H1 (cell line): ENCODE data around the gene PDCD10. TPM values are rescaled to one million over a fixed set of nuclear protein-coding genes. Genes with fewer than 3 reads are reported as not detected.

ENCODE experiments used
- CTCF ChIA-PET: fragments of 300-600 bp; sonication (Branson Sonifier 250); formaldehyde crosslinking; loops from one replicate; lab custom pipeline; 2021; ENCODE audit not compliant: partially characterized antibody; lab: Charles Lee
- POLR2A ChIA-PET: fragments of 300-600 bp; sonication (Branson Sonifier 250); formaldehyde crosslinking; loops from one replicate; lab custom pipeline; 2021; ENCODE audit warnings: inconsistent platforms; ENCODE audit not compliant: partially characterized antibody; lab: Charles Lee
- DNase-seq, 2 experiments: peaks; one replicate each; pipeline versions ENCODE4 v3.0.0 to v3.0.0-alpha.2; 2010 to 2022; ENCODE audit warnings: low spot score in 2 of 2, low read depth in 1 of 2, mixed read lengths in 1 of 2
- FAIRE-seq: peaks from 2 replicates; lab custom pipeline; 2011; peaks lifted over from hg19 to GRCh38; lab: Jason Lieb, UNC
- H2AFZ ChIP-seq: 2 replicates; pipeline ENCODE4 v1.8.1; 2012; ENCODE audit warnings: low read length, inconsistent platforms
- H2AK5ac ChIP-seq: 2 replicates; pipeline ENCODE4 v1.6.1; 2013; ENCODE audit warnings: low read depth, low read length
- H2BK120ac ChIP-seq: replicated peaks from 2 replicates; pipeline ENCODE3; 2013; ENCODE audit warnings: low read depth, low read length, inconsistent platforms
- H2BK12ac ChIP-seq: 2 replicates; pipeline ENCODE4 v1.6.1; 2013; ENCODE audit warnings: low read depth, low read length
- H2BK15ac ChIP-seq: 2 replicates; pipeline ENCODE4 v1.6.1; 2013; ENCODE audit warnings: low read length
- H2BK20ac ChIP-seq: 2 replicates; pipeline ENCODE4 v1.6.1; 2013; ENCODE audit warnings: low read length
- H2BK5ac ChIP-seq: 2 replicates; pipeline ENCODE4 v1.6.1; 2013; ENCODE audit warnings: low read depth, low read length
- H3K14ac ChIP-seq: 2 replicates; pipeline ENCODE4 v1.6.1; 2013; ENCODE audit warnings: inconsistent platforms; ENCODE audit not compliant: insufficient read length
- H3K18ac ChIP-seq: 2 replicates; pipeline ENCODE4 v1.6.1; 2013; ENCODE audit warnings: low read length; ENCODE audit errors: extremely low read depth
- H3K23ac ChIP-seq: 2 replicates; pipeline ENCODE4 v1.6.1; 2013; ENCODE audit warnings: inconsistent platforms; ENCODE audit not compliant: insufficient read length
- H3K23me2 ChIP-seq: 2 replicates; pipeline ENCODE4 v1.6.1; 2013; ENCODE audit warnings: low read depth, low read length
- H3K27ac ChIP-seq: 2 replicates; pipeline ENCODE4 v1.6.1; 2011; ENCODE audit warnings: low read depth, low read length, inconsistent platforms
- H3K27me3 ChIP-seq, 4 experiments: replicated peaks in 1 of 4; 1 replicate in 1 of 4; 2 replicates in 3 of 4; pipeline versions ENCODE4 v1.6.1 to v1.8.1; 2011 to 2013; ENCODE audit warnings: low read length in 3 of 4, mild to moderate bottlenecking in 3 of 4, inconsistent platforms in 2 of 4, mixed read lengths in 2 of 4, moderate library complexity in 1 of 4; ENCODE audit not compliant: control insufficient read depth in 3 of 4, insufficient read depth in 3 of 4; ENCODE audit errors: extremely low read depth in 1 of 4
- H3K36me3 ChIP-seq, 4 experiments: 2 replicates each; pipeline versions ENCODE4 v1.6.1 to v1.8.1; 2011 to 2013; ENCODE audit warnings: mild to moderate bottlenecking in 4 of 4, low read length in 3 of 4, moderate library complexity in 2 of 4, control low read depth in 1 of 4, inconsistent platforms in 1 of 4; ENCODE audit not compliant: insufficient read depth in 4 of 4, control insufficient read depth in 2 of 4
- H3K4ac ChIP-seq: replicated peaks from 2 replicates; pipeline ENCODE3; 2013; ENCODE audit warnings: low read length, low read depth, mixed read lengths, inconsistent platforms; ENCODE audit not compliant: insufficient read length
- H3K4me1 ChIP-seq, 4 experiments: replicated peaks in 1 of 4; 1 replicate in 1 of 4; 2 replicates in 3 of 4; pipeline versions ENCODE4 v1.6.1 to v1.8.1; 2011 to 2013; ENCODE audit warnings: low read length in 3 of 4, inconsistent platforms in 2 of 4, mixed read lengths in 1 of 4; ENCODE audit not compliant: insufficient read depth in 4 of 4, control insufficient read depth in 3 of 4
- H3K4me2 ChIP-seq, 2 experiments: 2 replicates each; pipeline versions ENCODE4 v1.6.1 to v1.8.1; 2011 to 2013; ENCODE audit warnings: low read depth in 2 of 2, low read length in 2 of 2, control low read depth in 1 of 2, inconsistent platforms in 1 of 2, mild to moderate bottlenecking in 1 of 2; ENCODE audit not compliant: insufficient read depth in 1 of 2
- H3K4me3 ChIP-seq, 4 experiments: fragments of 200-600, 300-600 bp in 1 of 4; sonication (generic), shearing (Covaris generic), sonication (Bioruptor Twin) in 1 of 4; 2 replicates each; pipeline versions ENCODE4 v1.5.1 to v1.8.1; 2011 to 2016; ENCODE audit warnings: low read length in 4 of 4, low read depth in 3 of 4, control low read depth in 2 of 4, inconsistent platforms in 2 of 4, mild to moderate bottlenecking in 2 of 4, mixed read lengths in 1 of 4, moderate library complexity in 1 of 4; ENCODE audit not compliant: insufficient read depth in 2 of 4; ENCODE audit errors: extremely low read depth in 1 of 4
- H3K56ac ChIP-seq: replicated peaks from 2 replicates; pipeline ENCODE3; 2013; ENCODE audit warnings: low read depth, mild to moderate bottlenecking, mixed read lengths, low read length, inconsistent platforms; ENCODE audit not compliant: insufficient read length
- H3K79me1 ChIP-seq: 2 replicates; pipeline ENCODE4 v1.6.1; 2013; ENCODE audit warnings: low read depth, low read length, control low read depth
- H3K79me2 ChIP-seq, 2 experiments: 2 replicates each; pipeline versions ENCODE4 v1.6.1 to v1.8.1; 2012 to 2013; ENCODE audit warnings: low read length in 2 of 2, mild to moderate bottlenecking in 2 of 2, inconsistent platforms in 1 of 2; ENCODE audit not compliant: insufficient read depth in 2 of 2, control insufficient read depth in 1 of 2
- H3K9ac ChIP-seq, 4 experiments: replicated peaks in 1 of 4; 1 replicate in 1 of 4; 2 replicates in 3 of 4; pipeline versions ENCODE4 v1.6.1 to v1.8.1; 2011 to 2013; ENCODE audit warnings: low read depth in 3 of 4, low read length in 3 of 4, control low read depth in 2 of 4, mild to moderate bottlenecking in 2 of 4, moderate library complexity in 2 of 4, inconsistent platforms in 1 of 4; ENCODE audit errors: extremely low read depth in 1 of 4
- H3K9me3 ChIP-seq, 2 experiments: 2 replicates each; pipeline versions ENCODE4 v1.6.1 to v1.8.1; 2012 to 2013; ENCODE audit warnings: mild to moderate bottlenecking in 2 of 2, moderate library complexity in 2 of 2, control low read depth in 1 of 2, inconsistent platforms in 1 of 2, low read depth in 1 of 2, low read length in 1 of 2, mixed read lengths in 1 of 2; ENCODE audit not compliant: insufficient read depth in 2 of 2
- H4K20me1 ChIP-seq, 2 experiments: replicated peaks in 1 of 2; 2 replicates each; pipeline versions ENCODE3 to v1.8.1; 2011 to 2013; ENCODE audit warnings: inconsistent platforms in 2 of 2, low read length in 2 of 2, mild to moderate bottlenecking in 1 of 2; ENCODE audit not compliant: insufficient read depth in 2 of 2, control insufficient read depth in 1 of 2
- H4K5ac ChIP-seq: 2 replicates; pipeline ENCODE4 v1.6.1; 2013; ENCODE audit warnings: low read length, low read depth, mixed read lengths, inconsistent platforms; ENCODE audit not compliant: insufficient read length
- H4K8ac ChIP-seq: 2 replicates; pipeline ENCODE4 v1.8.0; 2013; ENCODE audit warnings: mild to moderate bottlenecking, moderate library complexity, low read length, inconsistent platforms; ENCODE audit not compliant: insufficient read depth; ENCODE audit errors: extremely low read depth
- H4K91ac ChIP-seq: replicated peaks from 2 replicates; pipeline ENCODE3; 2013; ENCODE audit warnings: low read length, mixed read lengths, inconsistent platforms; ENCODE audit not compliant: insufficient read length
- CTCF ChIP-seq, 3 experiments: IDR thresholded peaks; 1 replicate in 2 of 3; 2 replicates in 1 of 3; pipeline versions ENCODE4 v1.5.1 to v1.6.1; 2011; ENCODE audit warnings: low read length in 3 of 3, mild to moderate bottlenecking in 3 of 3, inconsistent platforms in 2 of 3, low read depth in 1 of 3, moderate library complexity in 1 of 3; ENCODE audit not compliant: insufficient read depth in 1 of 3; ENCODE audit errors: control extremely low read depth in 1 of 3
- EZH2 ChIP-seq: fragments of 200-600 bp; sonication (generic); IDR thresholded peaks from 2 replicates; pipeline ENCODE4 v1.7.1; 2012; ENCODE audit warnings: low read depth, mild to moderate bottlenecking, moderate library complexity, low read length, inconsistent platforms; ENCODE audit not compliant: severe bottlenecking
- HDAC6 ChIP-seq: IDR thresholded peaks from one replicate; pipeline ENCODE4 v1.7.1; 2012; ENCODE audit warnings: low read depth, mild to moderate bottlenecking, inconsistent platforms, low read length, moderate library complexity
- KDM4A ChIP-seq: IDR thresholded peaks from one replicate; pipeline ENCODE4 v1.7.1; 2012; ENCODE audit warnings: low read depth, mild to moderate bottlenecking, moderate library complexity, low read length, inconsistent platforms; ENCODE audit not compliant: severe bottlenecking
- NRF1 ChIP-seq: IDR thresholded peaks from 2 replicates; pipeline ENCODE4 v1.6.1; 2011; ENCODE audit warnings: mild to moderate bottlenecking, low read depth, low read length, improper control_type of control experiment
- POLR2A ChIP-seq, 2 experiments: IDR thresholded peaks; 1 replicate in 1 of 2; 2 replicates in 1 of 2; pipeline ENCODE4 v1.6.1; 2011; ENCODE audit warnings: low read depth in 2 of 2, low read length in 2 of 2, mild to moderate bottlenecking in 2 of 2; ENCODE audit errors: control extremely low read depth in 1 of 2
- TAF7 ChIP-seq: optimal IDR thresholded peaks from 2 replicates; pipeline ENCODE3; 2011; ENCODE audit warnings: low read depth, mild to moderate bottlenecking, inconsistent platforms, low read length, moderate library complexity, borderline replicate concordance
- ZNF274 ChIP-seq: IDR thresholded peaks from 2 replicates; pipeline ENCODE4 v1.7.0; 2012; ENCODE audit warnings: low read length, borderline replicate concordance; ENCODE audit errors: extremely low read depth
- WGBS, 2 experiments: shearing (Covaris generic) in 1 of 2; methylation state at CpG; one replicate each; pipeline versions ENCODE4 v1.1.6 to v1.1.7; 2013 to 2015; ENCODE audit warnings: low lambda C conversion rate in 2 of 2, mixed read lengths in 2 of 2, inconsistent platforms in 1 of 2, low coverage in 1 of 2, missing lambda C conversion rate in 1 of 2; ENCODE audit not compliant: insufficient replicate concordance in 2 of 2, insufficient coverage in 1 of 2, insufficient read length in 1 of 2; ENCODE audit errors: extremely low coverage in 1 of 2, missing lambda C conversion rate in 1 of 2; 5-methylcytosine and 5-hydroxymethylcytosine counted together
- polyA plus RNA-seq, 7 experiments: library from polyadenylated mRNA; depleted of rRNA in 3 of 7; stranded (reverse) in 5 of 7; unstranded in 2 of 7; fragments of >200 nt in 5 of 7; fragments of 200-250 nt in 2 of 7; gene quantifications; 1 replicate in 5 of 7; 2 replicates in 1 of 7; 4 replicates in 1 of 7; pipeline versions ENCODE4 v1.2.1 to v1.2.3, GENCODE V29; 2011 to 2013; ENCODE audit warnings: missing spikeins in 2 of 7, mixed read lengths in 2 of 7
- total RNA-seq: library from RNA; stranded (reverse); fragmentation: NEBNext Ultra II Directional; extraction: Animal tissue kit (Norgen Biotek cat#: 25700); gene quantifications from 2 replicates; pipeline ENCODE4 v1.2.1, GENCODE V29; 2021

Gene PDCD10
- total and polyA plus RNA-seq, 2 of the 8 experiments (the other 6 are each of a cell fraction or from before 2014, with no cell fraction given): 52.0 to 76.6 TPM

DNA sequence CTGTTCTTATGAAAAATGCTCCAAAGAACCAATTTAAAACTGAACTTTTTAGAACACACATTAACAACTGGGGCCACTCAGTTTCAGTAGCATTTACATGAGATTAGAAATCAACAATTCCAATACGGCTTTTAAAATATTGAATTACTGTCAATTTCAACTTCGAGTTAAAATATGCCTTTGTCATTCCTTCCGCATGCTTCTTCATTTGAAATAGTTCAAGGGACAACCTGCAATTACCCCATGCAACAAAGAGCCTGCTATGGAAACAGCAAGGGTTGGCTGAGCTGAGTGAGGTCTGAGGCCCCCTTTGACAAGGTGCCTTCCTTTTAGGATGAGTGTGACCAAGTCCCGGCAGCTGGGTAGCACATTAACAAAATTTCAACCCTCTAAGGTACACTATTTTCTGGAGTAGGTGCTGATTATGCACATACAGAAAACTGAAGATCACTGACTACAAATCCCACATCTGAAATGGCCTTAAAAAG is 11.6 kb downstream of the PDCD10 start:
- CTCF ChIA-PET: interaction anchor here (0.9 to 2.3 kb wide), 3 partner anchors 12 to 343 kb away, joined by 4 to 6 read pairs (median 6); partner anchors contain the start of genes PDCD10, SERPINI1 and ZBBX
- POLR2A ChIA-PET: interaction anchor here (0.8 to 1.2 kb wide), 2 partner anchors 9 to 12 kb away, joined by 3 read pairs; partner anchors contain the start of gene SERPINI1
- Histone ChIP-seq H3K18ac (no peak overlapping the region), H4K8ac (no peak overlapping the region), H3K27me3 (no peaks in the 10 kb centered on the region), H2AK5ac (no peak overlapping the region), H3K14ac (no peak overlapping the region), H2BK15ac (no peak overlapping the region), H3K4ac (no peak overlapping the region), H3K9me3 (peaks cover 7 to 8% of the 10 kb centered on the region in 2 experiments; a peak in 1 of 4 replicates), H2BK12ac (no peak overlapping the region), H2BK5ac (no peak overlapping the region), H4K91ac (no peak overlapping the region), H3K4me2 (peak overlapping the region in 1 of 2 experiments; percentile 26; a peak in 1 of 4 replicates), H2BK120ac (no peak overlapping the region), H3K36me3 (peaks cover 2 to 36% (median 7%) of the 10 kb centered on the region in 4 experiments; a peak in 6 of 8 replicates), H4K20me1 (peaks cover 2 to 18% of the 10 kb centered on the region in 2 experiments), H3K23me2 (no peaks in the 10 kb centered on the region), H3K56ac (no peak overlapping the region), H3K4me3 (no peak overlapping the region), H2BK20ac (no peak overlapping the region), H3K4me1 (peaks cover 0 to 13% (median 4%) of the 10 kb centered on the region in 4 experiments; a peak in 2 of 7 replicates), H3K79me1 (no peaks in the 10 kb centered on the region), H4K5ac (no peak overlapping the region), H3K27ac (no peak overlapping the region), H2AFZ (no peak overlapping the region), H3K23ac (no peak overlapping the region), H3K9ac (no peak overlapping the region), H3K79me2 (peaks cover 8 to 92% of the 10 kb centered on the region in 2 experiments; a peak in 3 of 4 replicates)
- TF ChIP-seq KDM4A (no peak), HDAC6 (no peak), CTCF (IDR thresholded peaks at IDR 0.05; ENCODE audit: control extremely low read depth in 1 of 3, insufficient read depth in 1 of 3, low read depth in 1 of 3, low read length in 3 of 3) (no peak), ZNF274 (no peak), TAF7 (no peak), EZH2 (no peak), POLR2A (IDR thresholded peaks at IDR 0.05; ENCODE audit: control extremely low read depth in 1 of 2, low read depth in 2 of 2, low read length in 2 of 2) (no peak), NRF1 (no peak)
- FAIRE-seq: no peak
- WGBS, 2 experiments: 84% methylated on average over 4 of the region's 4 CpGs; no CpG with 5 or more reads in 1 of the 2 experiments
- no peak for DNase-seq
